ENCODE results near the gene LDB3.
"Not testable (repeated sequence)": the region's sequence is repeated elsewhere in the genome, so short reads cannot be mapped to it uniquely, and the experiment has no call there.

Gene LDB3, protein sequence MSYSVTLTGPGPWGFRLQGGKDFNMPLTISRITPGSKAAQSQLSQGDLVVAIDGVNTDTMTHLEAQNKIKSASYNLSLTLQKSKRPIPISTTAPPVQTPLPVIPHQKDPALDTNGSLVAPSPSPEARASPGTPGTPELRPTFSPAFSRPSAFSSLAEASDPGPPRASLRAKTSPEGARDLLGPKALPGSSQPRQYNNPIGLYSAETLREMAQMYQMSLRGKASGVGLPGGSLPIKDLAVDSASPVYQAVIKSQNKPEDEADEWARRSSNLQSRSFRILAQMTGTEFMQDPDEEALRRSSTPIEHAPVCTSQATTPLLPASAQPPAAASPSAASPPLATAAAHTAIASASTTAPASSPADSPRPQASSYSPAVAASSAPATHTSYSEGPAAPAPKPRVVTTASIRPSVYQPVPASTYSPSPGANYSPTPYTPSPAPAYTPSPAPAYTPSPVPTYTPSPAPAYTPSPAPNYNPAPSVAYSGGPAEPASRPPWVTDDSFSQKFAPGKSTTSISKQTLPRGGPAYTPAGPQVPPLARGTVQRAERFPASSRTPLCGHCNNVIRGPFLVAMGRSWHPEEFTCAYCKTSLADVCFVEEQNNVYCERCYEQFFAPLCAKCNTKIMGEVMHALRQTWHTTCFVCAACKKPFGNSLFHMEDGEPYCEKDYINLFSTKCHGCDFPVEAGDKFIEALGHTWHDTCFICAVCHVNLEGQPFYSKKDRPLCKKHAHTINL

DNA sequence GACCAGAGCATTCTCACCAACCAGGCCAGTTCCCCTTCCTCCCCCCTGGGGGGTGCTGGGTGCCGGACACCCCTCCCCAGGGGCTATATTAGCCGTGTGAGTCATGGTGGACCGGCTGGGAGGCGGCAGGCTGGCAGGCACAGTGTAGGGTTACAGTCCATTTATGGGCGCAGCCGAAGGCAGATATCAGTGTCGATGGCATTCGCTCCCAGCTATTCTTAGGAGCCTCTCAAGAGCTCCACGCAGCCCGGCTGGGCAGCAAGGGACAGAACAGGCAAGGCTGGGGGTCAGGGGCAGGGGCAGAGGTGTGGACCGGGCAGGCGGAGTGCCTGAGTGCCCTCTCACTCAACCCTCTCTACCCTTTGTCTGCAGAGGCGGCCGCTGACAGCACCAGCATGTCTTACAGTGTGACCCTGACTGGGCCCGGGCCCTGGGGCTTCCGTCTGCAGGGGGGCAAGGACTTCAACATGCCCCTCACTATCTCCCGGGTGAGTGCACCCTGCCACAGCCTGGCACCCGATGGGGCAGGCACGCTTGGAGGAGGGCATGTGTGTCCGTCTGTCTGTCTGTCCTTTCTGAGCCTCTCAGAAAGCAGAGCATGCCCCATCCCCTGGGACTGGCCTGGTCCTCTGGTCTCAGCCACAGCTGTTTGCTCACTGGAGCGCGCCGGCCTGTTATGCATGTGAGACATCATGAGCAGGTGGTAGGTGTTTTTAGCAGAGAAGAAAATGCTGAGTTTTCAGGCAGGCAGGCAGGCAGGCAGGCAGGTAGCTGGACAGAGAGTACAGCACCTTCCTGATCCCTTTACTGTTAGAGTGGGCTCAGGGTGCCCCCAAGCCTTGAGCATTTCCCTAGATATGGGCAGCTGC is at the start of gene LDB3:
Gene LDB3, plus strand, starts transcription at position 215 of the 869 bp plus-strand sequence. Its CDS starts 181 bp downstream, at position 396.
- no peak for FAIRE-seq

DNA sequence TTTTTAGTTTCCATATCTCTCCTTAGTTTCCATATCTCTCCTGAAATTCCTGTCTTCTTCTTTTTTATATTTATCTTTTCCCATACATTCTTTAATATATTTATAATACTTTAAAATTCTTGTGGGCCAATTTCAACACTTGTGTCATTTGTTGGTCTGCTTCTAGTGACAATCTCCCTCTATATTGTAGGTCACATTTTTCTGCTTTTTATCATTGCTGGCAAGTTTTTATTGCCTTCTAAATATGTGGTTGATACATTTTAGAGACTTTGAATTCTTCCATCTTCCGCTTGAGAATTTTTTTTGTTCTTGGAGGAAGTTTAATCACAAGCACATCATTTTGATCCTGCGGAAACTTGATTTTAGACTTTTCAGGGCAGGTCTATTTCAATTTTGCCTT is 40.0 kb upstream of the LDB3 start:
- FAIRE-seq = no peak

DNA sequence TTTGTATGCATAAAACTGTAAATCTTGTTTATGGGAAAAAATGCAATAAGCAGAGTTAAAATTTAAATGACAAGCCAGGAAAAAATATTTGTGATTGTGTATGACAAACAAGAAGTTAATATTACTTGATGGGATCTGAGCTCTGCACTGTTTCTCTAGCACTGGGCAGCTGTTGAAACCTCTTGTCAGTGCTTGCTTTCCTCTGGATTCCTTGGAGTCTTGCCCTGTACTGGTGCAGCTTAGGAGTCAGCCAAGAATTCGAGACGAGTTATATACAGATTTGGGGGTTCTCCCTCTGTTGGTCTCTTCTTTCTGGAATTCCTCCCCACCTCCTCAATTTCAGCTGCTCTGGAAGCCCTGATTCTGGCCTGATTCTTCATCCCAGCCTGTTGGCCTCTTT is 38.2 kb upstream of the LDB3 start:
- no peak for FAIRE-seq

DNA sequence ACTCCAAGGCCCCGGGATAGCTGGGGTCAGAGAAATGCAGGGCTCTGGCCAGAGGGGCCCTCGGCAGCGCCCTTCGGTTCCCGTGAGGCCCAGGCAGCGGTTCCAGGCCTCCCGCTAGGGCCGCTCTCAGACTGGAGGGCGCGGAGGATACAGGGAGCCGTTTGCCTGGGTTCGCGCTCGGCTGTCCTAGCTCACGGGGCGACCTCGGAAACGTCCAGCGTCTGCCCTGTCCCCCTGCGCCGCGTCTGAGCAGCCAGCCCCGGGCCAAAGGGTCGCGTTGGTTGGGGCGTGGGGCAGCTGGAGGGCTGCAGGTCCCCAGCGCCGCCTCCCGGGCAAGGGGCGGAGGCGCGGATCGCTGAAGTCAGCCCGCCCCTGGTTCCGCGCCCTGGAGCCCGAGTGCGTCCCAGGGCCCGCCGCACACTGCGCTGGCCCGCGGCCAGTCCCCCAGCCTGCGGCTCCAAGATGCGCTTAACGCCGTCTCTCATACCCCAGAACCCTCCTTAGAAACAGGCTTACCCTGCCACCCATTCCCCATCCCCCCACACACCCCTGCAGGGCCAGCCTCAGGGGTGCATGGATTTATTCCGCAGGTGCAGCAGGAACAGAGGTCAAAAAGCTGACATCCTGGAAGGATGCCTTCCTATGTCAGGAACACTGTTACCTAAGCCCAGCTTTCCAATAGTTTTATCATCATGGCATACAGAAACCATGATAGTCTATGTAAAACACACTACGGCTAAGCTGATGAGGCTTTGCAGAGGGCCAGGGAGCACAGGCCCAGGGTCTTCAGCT is 36.1 kb upstream of the LDB3 start:
- no peak for FAIRE-seq

DNA sequence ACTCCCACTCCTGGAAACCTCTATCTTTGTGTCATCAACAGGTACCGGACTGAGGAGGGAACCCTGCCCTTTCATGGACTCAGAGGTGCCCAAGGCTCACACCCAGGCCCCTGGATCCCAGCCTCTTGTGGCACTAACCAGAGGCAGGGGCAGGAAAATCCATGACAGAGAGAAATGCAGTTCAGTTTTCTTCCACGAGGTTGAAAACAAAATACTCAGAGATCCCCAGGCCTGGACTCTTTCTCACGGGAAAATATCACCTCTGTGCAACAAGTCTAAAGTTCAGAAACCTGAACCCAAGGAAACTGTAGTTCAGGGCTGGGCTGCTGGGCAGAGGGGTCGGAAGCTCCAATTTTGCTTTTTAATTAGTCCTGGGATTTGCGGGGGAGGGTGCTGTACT is 35.4 kb upstream of the LDB3 start:
- FAIRE-seq = no peak

DNA sequence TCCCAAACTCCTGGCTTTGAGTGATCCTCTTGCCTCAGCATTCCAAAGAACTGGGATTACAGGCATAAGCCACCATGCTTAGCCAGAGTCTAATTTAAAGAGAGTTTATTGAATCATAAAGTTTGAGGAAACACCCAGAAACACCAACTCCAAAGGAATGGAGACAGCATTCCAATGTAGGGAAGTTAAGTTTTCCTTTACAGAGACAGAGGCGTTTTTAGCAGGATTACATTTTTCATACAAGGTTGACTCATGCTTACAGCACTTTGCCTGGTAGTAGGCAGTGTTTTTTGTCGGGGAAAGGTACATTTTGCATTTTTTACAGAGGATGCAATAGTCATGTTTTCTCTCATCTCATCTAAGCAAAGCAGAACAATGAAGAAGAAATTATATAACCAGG is 32.9 kb upstream of the LDB3 start:
- FAIRE-seq = no peak

DNA sequence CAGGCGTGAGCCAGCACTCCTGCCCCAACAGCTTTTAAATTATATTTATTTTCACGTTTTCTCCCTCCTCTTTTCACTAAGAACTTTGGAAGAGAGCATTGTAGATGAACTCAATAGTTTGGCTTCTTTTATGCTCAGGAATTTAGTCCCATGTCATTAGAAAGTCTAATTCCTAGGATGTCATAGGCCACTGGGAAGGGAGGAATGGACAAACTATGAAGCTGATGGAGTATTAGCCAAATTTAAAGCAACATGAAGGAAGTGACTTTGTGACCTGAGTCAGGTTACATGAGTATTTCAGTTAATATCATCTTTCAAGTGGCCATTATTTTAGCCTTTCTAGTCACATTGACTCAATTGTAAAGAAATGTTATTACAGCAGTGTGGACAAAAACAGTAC is 32.0 kb upstream of the LDB3 start:
- FAIRE-seq = no peak

DNA sequence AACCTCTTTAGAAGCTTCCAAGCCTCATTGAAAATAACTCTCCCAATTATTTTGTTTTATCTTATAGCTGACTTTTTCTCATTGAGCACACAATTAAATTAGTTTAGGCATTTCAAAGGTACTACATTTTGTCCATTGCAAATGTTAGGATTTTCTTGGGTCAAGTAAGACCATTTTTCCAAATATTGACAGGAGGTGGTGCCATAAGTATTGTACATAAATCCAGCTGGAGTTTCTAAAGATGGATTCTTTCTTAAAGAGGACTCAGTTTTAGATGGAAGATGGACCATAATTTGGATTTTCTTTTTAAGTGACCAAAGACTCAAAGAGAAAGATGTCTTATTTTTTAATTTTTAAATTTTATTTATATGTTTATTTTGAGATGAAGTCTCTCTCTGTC is 26.3 kb upstream of the LDB3 start:
- FAIRE-seq = no peak

DNA sequence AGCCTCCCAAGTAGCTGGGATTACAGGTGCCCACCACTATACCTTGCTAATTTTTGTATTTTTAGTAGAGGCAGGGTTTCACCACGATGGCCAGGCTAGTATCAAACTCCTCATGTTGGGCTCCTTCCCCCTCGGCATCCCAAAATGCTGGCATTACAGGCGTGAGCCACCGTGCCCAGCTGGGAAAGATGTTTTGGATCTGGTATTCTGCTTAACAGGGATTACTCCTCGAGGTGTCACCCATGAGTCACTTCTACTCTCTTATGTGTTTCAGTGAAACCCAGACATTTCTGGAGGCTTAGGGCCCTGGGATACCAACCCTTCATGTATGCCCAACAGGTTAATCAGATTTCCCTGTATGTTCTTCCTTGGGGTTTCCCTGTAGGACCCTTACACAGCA is 25.8 kb upstream of the LDB3 start:
- FAIRE-seq = no peak

DNA sequence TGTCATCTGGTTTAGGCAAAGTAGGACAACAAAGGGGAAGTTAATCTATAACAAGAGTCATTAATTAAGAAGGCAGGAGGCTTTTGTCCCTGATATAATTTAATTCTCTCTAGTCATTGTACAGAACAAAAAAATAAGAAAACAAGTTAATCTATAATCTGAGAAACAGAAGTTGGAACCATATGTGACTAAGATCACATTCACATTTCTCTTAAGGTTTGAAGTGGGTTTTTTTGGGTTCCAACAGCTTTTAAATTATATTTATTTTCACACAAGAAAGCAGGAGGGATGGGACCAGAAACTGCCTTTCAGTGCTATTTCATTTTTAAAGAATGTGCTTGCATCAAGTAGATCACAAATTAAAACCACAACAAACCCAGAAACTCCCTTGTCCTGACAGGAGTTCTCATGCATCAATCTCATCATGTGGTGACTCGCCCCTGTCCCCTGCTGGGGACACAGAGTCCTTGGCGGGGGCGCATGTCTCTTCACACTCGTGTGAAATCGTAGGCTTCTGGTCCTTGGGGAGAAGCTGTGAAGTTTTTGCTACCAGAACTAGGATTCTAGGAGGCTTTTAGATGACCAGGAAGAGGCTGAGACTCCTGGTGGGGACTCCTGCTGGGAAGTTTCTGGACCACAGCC is 24.0 kb upstream of the LDB3 start:
- FAIRE-seq = no peak

DNA sequence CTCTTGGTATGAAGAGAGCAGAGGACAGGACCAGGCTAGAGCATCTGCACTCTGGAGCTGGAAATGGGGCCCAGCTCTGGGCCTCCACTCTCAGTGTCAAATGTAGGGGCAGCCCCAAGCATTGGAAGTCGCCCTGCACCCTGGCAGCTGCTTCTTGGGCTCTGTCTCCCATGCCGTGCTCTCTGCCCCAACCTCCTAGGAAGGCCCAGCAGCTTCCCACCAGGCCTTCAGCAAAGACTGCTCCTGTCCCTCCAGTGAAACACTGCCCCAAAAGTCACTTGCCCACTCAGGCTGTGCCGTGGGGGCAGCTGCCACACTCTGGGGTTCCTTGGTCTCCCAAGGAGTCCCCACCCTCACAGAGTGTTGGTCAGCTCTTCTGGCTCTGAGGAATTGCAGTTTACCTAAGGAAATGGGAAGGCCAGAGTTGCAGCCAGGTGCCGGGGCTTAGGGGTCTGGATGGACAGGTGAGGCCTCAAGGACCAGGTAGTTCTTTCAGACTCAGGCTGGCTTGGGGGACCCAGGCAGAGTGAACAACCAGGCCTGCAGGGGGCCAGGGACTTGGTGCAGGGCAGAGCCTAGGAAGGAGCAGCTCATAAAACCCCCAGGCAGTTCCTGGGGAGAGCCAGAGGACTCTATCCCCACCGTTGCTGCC is 23.4 kb upstream of the LDB3 start:
- FAIRE-seq = no peak

DNA sequence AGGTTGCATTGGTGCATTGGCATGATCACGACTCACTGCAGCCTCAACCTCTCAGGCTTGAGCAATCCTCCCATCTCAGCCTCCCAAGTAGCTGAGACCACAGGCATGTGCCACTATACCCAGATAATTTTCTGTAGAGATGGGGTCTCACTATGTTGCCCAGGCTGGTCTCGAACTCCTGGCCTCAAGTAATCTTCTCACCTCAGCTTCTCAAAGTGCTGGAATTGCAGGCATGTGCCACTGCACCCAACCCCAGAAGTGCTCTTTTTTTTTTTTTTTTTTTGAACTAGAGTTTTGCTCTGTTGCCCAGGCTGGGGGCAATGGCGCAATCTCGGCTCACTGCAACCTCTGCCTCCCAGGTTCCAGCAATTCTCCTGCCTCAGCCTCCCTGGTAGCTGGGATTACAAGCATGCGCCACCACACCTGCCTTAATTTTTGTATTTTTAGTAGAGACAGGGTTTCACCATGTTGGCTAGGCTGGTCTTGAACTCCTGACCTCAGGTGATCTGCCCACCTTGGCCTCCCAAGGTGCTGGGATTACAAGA is 22.6 kb upstream of the LDB3 start:
- FAIRE-seq = not testable (repeated sequence)

DNA sequence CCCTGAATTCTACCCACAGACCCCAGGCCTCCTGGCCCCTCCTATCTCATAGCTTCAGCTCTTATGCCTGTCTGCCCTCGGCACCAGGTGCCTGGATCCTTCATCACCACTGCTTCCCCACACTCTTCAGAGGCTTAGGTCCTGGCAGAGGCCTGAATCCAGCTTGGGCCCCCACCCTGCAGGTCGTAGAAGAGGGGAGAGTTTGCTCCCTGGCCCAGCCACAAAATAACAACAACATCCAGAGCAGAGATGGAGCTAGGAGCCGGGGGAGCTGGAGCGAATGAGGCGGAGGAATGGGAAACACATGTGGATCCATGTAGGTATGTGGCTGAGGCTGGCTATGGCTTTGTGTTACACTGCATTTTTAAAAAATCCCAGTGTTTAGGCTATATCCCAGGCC is 21.8 kb upstream of the LDB3 start:
- FAIRE-seq = no peak

DNA sequence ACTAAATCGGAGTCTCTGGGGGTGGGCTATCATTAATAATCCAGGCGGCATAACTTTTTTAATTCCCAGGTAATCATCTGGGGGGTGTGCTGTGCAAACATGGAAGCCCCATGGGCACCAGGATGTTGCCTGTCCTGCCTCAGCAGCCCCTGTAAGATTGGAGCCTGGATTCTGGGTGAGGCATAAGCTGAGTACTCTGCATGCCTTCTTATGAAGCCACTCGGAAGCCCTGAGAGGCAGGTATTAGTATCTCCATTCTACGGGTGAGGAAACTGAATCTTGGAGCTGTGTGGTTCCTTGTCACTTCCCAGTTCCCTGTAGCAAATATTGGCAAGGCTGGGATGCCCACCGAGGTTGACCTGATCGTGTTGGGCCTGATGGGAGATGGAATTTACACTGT is 21.4 kb upstream of the LDB3 start:
- no peak for FAIRE-seq

DNA sequence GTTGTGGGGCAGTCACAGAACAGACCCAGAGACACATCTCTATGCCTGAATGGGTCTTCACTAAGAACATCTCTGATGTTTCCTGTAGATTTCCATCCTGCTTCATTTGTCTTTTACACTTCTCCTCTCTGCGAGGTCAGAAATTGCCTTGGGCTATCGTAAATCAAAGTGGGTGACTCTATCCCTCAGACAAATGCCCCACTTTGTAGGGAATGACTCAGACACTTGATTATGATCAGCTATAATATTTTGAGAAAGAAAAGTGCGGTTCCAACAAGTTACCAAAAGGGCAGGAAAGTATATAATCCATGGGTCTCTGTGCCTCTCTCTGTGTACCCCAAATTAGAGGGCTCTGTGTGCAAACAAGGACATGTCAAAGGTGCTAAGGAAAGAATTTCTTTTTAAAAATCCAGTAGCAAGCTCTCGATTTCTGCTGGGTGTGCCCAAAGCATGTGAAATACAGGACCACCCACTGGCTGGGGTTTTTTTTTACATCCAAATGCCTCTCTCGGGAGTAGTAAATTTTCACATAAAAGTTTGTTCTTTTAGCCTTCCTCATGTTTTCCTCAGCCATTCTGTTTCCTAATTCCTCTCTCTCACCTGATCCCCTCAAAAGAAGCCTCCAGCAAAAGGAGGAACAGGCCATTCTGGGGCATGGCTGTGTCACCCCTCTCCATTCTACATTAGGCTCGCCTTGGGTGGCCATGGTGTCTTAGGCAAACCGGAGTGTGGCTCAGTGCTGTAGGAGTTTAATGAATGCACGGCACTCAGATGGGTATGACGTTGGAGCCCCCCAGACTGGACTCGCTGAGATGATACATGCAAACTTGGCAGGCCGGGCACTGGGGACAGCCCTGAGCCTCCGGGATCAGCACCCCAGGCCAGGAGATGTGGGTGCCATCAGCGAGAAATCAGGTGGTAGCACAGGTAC is 20.3 kb upstream of the LDB3 start:
- FAIRE-seq = no peak

DNA sequence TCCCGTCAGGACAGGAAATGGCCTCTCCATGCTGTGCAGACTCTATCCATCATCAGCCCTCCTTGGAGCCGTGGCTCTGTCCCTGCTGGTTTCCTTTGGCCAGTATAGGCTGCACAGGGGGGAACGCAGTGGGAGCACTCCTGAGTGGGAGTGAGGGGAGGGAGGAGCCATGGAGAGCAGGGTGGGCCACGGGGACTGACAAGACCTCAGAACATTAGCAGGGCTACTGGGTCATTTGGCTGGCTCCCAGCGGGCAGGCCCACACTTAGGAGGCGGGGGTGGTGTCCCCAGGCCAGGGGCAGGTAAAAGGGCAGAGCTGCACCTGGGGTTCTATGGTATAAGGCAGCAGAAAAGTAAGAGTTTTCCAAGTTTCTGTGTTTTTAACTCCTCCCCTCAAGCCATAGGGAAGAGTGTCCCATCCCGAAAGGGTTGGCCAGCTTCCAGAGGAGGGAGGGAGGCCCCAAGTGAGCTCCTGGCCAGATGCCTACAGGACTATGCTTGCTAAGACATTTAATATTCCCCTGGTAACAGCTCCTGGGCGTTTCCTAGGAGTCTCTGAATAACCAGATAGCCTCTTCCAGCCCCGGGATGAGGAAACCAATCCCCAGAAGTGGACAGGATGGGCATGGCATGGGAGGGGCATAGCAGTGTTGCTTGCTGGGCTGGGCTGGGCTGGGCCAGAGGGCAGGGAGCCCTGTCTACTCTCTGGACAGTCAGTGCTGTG is 19.4 kb upstream of the LDB3 start:
- FAIRE-seq = no peak

DNA sequence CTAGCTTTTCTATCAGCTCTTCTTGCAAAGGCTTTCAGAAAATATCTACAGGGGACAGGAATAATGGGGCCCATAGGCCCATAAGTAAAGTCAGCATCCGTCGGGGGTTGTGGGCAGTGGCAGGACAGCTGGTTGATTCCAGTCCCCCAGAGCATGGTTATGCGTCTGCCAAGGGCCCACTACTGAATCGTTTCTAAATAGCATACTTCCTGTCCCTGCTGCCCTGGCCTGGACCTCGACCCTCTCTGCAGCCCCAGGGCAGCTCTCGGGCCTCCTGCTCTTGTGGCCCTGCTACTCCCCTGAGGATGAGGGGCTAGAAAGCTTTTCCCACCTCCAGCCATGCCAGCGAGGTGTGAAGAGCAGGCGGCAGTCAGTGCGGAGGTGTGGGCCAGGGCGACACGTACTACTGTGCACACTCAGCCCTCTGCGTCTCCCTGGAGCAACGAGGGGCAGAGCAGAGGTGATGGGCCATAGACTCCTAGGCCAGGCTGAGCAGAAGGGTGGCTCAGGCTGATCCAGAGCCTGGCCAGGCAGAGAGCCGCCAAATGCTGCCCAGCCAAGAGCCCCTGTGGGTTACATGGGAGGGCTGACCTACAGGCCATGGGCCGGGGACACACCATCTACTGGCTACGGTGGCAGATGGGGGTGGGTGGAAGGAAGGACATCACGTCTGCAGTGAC is 18.7 kb upstream of the LDB3 start:
- FAIRE-seq = no peak

DNA sequence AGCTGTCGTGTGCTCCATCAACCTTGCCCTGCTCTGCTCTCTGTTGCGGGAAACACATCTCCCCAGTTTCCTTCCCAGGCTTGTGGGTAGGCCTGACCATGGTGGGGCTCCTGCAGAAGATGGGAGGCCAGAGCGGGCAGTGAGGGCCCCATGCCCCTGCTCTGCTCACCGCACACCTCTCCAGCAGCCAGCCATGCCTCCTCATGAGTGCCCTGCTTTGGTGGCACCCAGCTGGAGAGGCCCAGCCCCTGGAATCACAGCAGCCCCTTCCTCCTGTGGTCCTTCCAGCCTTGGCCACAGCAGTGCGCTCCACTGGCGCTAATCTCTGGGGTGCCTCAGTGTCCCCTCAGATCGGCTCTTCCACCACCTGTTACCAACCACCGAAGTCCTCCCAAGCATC is 18.2 kb upstream of the LDB3 start:
- no peak for FAIRE-seq

DNA sequence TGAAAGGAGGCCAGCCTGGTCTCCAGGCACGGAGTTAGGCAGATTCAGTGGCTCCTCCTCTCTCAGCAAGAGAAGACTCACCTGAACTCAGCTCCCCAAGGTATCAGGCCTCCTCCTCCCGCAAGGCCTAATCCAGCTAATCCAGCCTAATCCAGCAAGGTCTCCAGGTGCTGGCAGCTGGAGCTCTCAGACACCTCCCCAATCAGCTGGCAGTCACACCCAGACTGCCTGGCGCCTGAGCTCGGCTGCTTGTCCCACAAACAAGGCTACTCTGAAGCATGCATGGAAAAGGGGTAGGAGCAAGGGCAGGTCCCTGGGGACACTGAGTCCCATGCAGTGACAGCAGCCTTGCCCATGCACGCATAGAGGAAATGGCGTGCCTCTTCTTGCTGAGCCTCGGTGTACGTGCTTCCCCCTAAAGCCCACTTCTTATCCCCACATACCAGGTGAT is 17.3 kb upstream of the LDB3 start:
- no peak for FAIRE-seq
